Left renal pelvis (tissue), 4 donors: ENCODE results near the gene ITGAD. TPM values are rescaled to one million over a fixed set of nuclear protein-coding genes. Genes with fewer than 3 reads are reported as not detected.

Experiments used
- DNase-seq, 4 donors: peaks; one replicate each; pipeline ENCODE4 v3.0.0-alpha.2; 2013; ENCODE audit warnings: low read depth in 4 of 4, low spot score in 3 of 4
- polyA plus RNA-seq, 4 donors: library from polyadenylated mRNA; unstranded; fragments of 120-200 nt; gene quantifications; one replicate each; pipeline ENCODE4 v1.2.1, GENCODE V29; 2013; ENCODE audit not compliant: insufficient read length in 4 of 4

The ITGAD gene
- polyA plus RNA-seq, result under 1 TPM in 3 of 4 donors, not detected in 1; 0.09 to 0.18 (median 0.10) TPM

DNA sequence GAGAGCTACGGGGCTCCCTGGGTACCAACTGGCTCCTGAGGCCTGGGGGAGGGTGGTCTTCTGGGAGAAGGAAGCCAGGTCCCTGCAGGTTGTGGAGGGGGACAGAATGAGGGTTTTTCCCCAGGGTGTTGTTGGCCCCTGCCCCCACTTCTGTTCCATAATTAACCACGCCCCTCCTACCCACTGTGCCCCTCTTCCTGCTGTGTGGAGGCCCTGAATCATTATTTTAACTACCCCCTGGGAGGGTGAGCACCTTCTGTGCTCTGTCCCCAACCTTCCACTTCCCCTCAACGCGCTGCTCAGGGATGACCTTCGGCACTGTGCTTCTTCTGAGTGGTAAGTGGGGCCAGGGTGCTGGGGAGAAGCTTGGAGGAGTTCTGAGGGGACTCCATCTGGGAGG, at the start of gene ITGAD:
Gene ITGAD (plus strand): TSS at position 280 of the 400 bp plus-strand sequence. CDS start 26 bp downstream, at position 306.
- no peak for DNase-seq

GRCh38 chr16:31344712-31345111, 48.4 kb upstream of the ITGAD start:
- no peak for DNase-seq

DNA sequence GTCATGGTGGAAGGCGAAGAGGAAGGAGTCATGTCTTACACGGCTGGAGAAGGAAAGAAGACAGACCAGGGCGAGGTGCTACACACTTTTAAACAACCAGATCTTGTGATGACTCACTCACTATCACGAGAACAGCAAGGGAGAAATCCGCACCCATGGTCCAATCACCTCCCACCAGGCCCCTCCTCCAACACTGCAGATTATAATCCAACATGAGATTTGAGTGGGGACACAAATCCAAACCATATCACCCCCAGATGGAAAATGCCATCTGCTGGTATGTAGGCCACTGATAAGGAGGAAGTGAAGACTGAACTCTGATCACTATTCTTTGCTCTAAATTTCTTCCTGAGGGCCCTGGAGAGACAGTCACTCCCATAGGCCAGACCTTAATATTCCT, 45.7 kb upstream of the ITGAD start:
- DNase-seq, result no peak

- no peak for DNase-seq
Observed at GRCh38 chr16:31348579-31348978, 44.6 kb upstream of the ITGAD start.

DNA sequence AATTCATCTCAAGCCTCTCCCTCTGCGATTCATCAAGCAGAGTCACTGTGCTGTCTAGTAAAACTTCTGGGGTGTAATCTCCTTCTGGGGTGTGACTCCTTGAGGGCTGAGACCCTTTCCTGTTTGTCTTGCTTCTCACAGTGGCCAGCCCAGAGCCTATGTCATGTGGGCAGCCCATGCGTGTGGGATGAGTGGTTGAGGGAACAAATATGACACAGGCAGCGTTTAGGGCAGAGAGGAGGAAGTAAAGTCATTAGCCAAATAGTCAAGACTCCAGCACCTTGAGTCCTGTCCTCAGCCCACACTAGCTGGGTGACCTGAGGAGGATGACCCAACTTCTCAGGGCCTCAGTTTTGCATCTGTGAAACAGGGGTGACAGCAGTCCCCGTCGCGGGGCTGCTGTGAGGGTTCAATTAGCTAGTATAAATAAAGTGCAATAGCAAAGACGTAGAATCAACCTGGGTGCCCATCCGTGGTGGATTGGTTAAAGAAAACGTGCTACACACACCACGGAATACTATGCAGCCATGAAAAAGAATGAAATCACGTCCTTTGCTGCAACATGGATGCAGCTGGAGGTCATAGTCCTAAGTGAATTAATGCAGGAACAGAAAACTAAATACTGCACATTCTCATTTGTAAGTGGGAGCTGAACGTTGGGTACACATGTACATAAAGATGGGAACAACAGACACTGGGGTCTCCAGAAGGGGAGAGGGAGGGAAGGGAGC, 42.7 kb upstream of the ITGAD start:
- no peak for DNase-seq

DNA sequence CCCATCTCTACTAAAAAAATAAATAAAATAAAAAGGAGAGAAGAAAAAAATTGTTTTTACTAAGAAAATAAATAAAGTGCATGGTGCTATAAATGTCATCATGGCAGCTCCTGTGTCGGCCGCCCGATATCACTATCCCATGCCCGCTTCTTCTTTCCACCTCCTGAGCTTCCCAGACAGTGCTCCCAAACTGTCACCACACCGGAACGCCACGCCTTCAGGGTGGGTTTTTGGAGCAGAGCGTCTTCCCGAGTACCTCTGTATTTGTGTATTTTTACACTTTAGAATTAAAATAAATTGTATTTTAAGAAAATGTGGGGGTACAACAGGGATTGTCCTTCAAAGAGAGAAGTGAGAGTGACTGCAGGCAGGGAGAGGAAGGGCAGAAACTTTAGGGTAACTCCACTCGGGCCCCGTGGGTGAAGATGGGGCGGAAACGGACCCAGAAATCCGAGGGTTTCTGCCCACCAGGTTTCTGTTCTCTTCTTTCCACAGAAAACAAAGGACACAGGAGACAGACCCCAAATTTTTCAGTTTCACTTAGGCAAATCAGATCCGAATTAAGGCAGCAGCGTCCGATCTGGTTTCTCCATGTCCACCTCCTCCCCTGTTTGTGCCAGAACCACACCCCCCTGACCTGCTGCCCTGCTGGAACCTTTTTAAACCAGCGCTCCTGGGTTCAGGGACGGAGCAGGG, 41.7 kb upstream of the ITGAD start:
- DNase-seq, result no peak

- DNase-seq, result no peak
Observed at GRCh38 chr16:31351942-31352325, 41.2 kb upstream of the ITGAD start.

DNA sequence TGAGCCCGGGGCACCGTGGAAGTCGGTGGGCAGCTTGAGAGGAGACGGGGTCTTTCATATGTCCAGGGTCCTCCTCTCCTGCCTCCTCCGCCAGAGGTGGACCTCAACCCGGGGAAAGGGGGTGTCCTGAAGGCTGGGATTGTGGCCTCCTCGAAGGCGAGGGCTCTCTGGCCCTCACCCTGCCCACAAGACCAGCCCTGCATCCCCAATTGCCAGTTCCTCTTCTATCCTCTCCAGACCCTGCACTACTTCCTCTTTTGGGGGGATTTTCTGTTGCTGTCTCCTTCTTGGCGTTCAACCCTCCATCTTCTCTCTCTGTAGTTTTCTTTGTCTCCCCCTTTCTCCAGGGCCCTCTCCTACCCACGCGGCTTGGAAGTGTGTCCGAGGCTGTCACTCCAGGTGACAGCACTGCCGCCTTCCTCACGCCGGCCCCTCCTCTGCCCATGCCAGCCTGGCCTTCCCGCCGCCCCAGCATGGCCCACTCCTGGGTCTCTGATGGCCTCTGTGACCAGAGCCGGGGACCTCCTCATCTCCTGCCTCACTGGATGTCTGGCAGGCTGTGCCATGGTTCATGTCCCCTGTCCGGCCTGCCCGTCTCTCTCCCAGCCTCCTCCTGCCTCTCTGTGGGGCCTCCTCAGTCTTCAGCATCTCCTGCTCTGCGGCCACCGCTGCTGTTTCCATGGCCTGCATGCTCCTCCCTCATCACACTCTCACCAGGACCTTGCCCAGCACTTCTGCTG, 40.6 kb upstream of the ITGAD start:
- no peak for DNase-seq

- DNase-seq, result no peak
Observed at GRCh38 chr16:31354394-31355291, 38.5 kb upstream of the ITGAD start, which contains the start of gene ITGAX. ITGAX (plus strand) TSS chr16:31355176; CDS start chr16:31355255, 79 bp downstream.

- DNase-seq, result no peak
Observed at GRCh38 chr16:31355431-31356100, 37.6 kb upstream of the ITGAD start.

- DNase-seq, result no peak
Observed at GRCh38 chr16:31356566-31357323, 36.4 kb upstream of the ITGAD start.

DNA sequence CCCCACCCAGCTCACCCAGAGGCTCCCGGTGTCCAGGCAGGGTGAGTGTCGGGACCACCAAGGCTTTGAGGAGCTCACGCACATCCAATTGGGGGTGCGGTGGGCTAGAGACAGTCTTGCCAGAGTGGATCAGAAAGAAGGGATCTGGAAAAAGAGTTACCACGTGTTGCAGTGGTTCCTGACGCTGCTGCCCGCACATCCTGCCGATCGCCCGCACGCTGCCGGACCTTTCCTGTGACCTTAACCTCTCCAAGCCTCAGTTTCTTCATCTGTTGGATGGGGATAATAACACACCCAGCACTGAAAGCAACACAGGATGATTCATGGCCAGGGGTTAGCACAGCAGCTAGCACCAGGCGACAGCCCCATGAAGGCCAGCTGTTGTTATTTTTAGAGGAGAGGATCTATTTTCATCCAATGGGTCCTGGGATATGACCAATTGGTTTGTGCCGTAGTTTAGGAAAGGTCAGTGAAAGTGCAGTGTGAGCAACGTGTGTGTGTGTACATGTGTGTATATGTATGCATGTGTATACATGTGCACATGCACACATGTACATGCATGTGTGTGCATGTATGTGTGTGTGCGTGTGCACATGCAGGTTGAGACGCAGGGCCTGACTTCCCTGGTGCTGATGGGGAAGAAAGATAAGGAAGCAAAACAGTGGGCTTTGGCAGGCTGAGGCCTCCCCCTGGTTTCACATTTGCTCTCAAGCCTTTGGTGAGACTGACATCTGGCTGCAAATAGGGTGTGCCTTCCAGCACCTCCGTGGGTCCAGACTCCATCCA, 35.6 kb upstream of the ITGAD start:
- no peak for DNase-seq

GRCh38 chr16:31360251-31360650, 32.9 kb upstream of the ITGAD start:
- DNase-seq, result no peak

DNA sequence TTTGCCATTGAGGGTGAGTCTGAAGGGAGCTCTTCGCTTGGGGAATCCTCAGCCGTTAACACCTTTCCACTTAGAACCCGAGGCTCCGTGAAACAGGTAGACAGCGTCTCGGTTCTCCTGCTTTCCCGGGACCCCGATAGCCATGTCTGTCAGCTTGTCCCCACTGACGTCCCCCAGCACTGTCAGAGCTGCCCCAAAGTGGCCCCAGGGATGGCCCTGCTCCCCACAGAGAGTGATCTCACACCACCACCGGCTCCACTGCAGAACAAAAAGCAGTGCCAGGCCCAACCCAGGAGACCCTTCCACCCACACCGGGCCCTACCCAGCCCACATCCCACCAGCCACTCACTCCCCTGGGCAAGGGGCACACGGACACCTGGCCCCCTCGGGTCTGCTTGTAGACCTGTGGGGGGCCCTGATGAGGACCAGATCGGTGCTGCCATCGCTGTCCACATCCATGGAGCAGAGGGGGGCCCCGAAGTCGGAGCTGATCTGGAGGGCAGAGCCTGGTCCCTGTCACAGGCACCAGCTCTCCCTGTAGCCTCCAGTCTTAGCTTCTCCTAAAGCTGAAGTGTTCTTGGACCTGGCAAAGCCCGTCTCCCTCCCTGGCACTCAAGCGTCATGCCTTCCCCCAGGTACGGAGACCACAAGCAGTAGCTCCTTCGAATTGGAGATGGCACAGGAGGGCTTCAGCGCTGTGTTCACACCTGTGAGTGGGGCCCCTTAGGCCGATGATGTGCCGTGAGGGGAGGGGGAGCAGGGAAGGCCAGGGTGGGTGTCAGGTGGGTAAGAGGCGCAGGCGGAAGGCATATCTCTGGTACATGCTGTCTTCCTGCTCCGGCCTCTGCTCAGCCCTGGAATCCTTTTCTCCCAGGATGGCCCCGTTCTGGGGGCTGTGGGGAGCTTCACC, 31.7 kb upstream of the ITGAD start:
- no peak for DNase-seq

- DNase-seq, result no peak
Observed at GRCh38 chr16:31362476-31363405, 30.4 kb upstream of the ITGAD start.

DNA sequence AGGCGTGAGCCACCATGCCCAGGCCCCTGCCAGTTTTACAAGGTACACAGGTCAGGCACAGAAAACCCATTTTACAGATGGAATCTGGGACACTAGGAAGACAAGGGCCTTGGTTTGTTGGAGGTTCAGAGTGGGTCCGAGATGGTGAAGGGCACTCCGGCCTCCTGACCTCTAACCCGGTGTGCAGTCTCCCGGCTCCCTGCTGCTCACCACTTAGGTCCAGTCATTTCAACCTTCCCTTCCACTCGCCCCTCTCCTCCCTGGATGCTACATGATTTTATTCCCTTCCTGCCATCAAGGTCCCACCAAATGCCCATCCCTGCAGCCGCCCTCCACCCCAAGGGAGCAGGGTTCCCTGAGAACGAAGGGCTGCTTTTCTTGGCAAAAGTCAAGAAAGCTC, 29.4 kb upstream of the ITGAD start:
- DNase-seq, result no peak
